ENCODE results near the gene FOXN1.

Gene FOXN1

DNA sequence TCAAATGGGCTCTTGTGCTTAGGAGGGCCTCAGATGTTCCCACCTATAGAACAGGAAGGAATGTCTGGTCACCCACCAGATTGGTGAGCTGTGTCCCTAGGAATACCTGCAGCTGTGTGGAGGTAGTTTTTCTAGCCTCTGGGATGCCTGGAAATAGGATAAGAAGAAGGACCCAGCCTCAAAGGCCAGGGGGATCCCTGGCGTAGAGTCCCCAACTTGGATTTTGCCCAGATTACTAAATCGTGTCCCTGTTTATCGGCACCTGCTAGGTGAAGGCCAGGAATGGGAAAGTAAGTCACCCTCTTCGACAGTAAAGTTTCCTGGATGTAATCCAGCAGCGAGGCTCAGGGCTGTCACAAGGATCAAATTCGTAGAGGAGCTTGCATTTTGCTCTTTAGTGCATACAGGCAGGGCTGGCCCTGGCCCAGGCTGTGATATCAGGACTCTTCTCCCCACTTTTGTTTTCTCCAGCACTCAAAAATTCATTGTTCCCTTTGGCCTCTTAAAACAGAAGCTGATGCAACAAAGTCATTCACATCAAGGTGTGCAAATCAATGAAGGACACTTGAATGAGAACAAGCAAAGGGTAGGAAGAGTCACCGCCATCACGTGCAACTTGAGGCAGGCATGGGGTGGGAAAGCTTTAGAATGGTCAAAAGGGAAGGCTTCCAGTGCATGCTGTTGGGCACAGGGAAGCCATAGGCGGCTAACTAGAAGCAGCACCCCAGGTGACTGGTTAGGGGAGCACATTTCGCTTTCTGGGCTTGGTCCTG is 25.2 kb upstream of the FOXN1 start:
- H3K4me3 ChIP-seq (ENCODE audit: insufficient read length, low read depth), result no peak overlapping the region
- TF ChIP-seq YY1 (IDR thresholded peaks at IDR 0.05; ENCODE audit: insufficient read depth, insufficient read length) (no peak), SUZ12 (IDR thresholded peaks at IDR 0.05; ENCODE audit: extremely low read depth, insufficient read depth, insufficient read length) (no peak), ZNF274 (IDR thresholded peaks at IDR 0.05; ENCODE audit: low read depth, low read length) (no peak)
- H3K27me3 ChIP-seq (ENCODE audit: insufficient read depth, insufficient read length), result no peaks in the 10 kb centered on the region
- no peaks in the 10 kb centered on the region for H3K36me3 ChIP-seq (ENCODE audit: insufficient read depth, insufficient read length, low read length)
- H3K9ac ChIP-seq (ENCODE audit: insufficient read length, low read depth), result no peak overlapping the region
- no peaks in the 10 kb centered on the region for H3K9me3 ChIP-seq (ENCODE audit: insufficient read depth, low read length)
- no peak for DNase-seq (ENCODE audit: low read depth, low spot score)
- H3K4me1 ChIP-seq (ENCODE audit: insufficient read depth, insufficient read length), result no peaks in the 10 kb centered on the region

- DNase-seq (ENCODE audit: low read depth, low spot score), result no peak
- Histone ChIP-seq H3K4me3 (ENCODE audit: insufficient read length, low read depth) (no peak overlapping the region), H3K4me1 (ENCODE audit: insufficient read depth, insufficient read length) (no peaks in the 10 kb centered on the region), H3K36me3 (ENCODE audit: insufficient read depth, insufficient read length, low read length) (no peaks in the 10 kb centered on the region), H3K27me3 (ENCODE audit: insufficient read depth, insufficient read length) (no peaks in the 10 kb centered on the region), H3K9ac (ENCODE audit: insufficient read length, low read depth) (no peak overlapping the region), H3K9me3 (ENCODE audit: insufficient read depth, low read length) (no peaks in the 10 kb centered on the region)
- TF ChIP-seq ZNF274 (IDR thresholded peaks at IDR 0.05; ENCODE audit: low read depth, low read length), result no peak
- TF ChIP-seq YY1 (IDR thresholded peaks at IDR 0.05; ENCODE audit: insufficient read depth, insufficient read length), result no peak
- no peak for TF ChIP-seq SUZ12 (IDR thresholded peaks at IDR 0.05; ENCODE audit: extremely low read depth, insufficient read depth, insufficient read length)
Observed at GRCh38 chr17:28482551-28483199, 23.5 kb upstream of the FOXN1 start.

DNA sequence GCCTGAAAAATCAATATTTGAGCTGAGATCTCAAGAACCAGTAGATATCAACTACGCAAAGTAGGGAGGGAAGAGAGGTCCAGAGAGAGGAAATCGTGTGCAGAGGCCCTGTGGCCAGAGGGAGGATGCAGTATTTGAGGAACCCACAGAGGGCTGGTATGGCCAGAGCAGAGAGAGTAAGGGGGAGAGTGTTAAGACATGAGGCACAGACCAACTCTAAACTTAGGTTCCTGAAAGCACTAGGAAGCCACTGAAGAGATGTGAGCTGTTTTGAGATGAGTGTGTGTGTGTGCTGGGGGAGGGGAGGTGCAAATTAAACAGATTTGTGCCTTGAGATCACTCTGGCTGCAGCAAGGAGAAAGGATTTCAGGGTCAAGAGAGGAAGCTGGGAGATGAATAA is 21.9 kb upstream of the FOXN1 start:
- Histone ChIP-seq H3K4me3 (ENCODE audit: insufficient read length, low read depth) (no peak overlapping the region), H3K36me3 (ENCODE audit: insufficient read depth, insufficient read length, low read length) (no peaks in the 10 kb centered on the region), H3K9ac (ENCODE audit: insufficient read length, low read depth) (peak overlapping the region; percentile 42), H3K4me1 (ENCODE audit: insufficient read depth, insufficient read length) (peaks cover under 1% of the 10 kb centered on the region), H3K27me3 (ENCODE audit: insufficient read depth, insufficient read length) (no peaks in the 10 kb centered on the region), H3K9me3 (ENCODE audit: insufficient read depth, low read length) (no peaks in the 10 kb centered on the region)
- TF ChIP-seq ZNF274 (IDR thresholded peaks at IDR 0.05; ENCODE audit: low read depth, low read length) (no peak), SUZ12 (IDR thresholded peaks at IDR 0.05; ENCODE audit: extremely low read depth, insufficient read depth, insufficient read length) (no peak), YY1 (IDR thresholded peaks at IDR 0.05; ENCODE audit: insufficient read depth, insufficient read length) (no peak)
- DNase-seq (ENCODE audit: low read depth, low spot score), result no peak

DNA sequence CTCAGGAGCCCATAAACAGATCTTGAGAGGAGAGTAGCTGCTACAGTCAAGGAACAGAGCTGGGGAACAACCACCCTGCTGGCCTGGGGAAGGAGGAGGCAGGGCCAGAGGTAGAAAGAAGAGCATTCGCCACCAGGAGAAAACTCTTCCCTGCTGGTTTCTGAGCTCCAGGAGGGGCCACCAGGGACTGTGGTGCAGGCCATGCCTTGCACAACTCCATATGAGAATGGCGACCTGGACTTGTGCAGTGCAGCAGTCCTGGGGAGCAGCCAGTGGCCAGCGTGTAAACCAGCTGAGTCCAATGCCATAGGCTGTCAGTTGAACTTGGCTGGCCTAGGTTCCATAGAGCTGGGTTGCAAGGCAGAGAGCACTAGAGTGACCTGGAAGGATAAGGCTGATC is 21.1 kb upstream of the FOXN1 start:
- H3K9ac ChIP-seq (ENCODE audit: insufficient read length, low read depth), result no peak overlapping the region
- no peak for TF ChIP-seq SUZ12 (IDR thresholded peaks at IDR 0.05; ENCODE audit: extremely low read depth, insufficient read depth, insufficient read length)
- TF ChIP-seq ZNF274 (IDR thresholded peaks at IDR 0.05; ENCODE audit: low read depth, low read length), result no peak
- no peak for TF ChIP-seq YY1 (IDR thresholded peaks at IDR 0.05; ENCODE audit: insufficient read depth, insufficient read length)
- no peak for DNase-seq (ENCODE audit: low read depth, low spot score)

DNA sequence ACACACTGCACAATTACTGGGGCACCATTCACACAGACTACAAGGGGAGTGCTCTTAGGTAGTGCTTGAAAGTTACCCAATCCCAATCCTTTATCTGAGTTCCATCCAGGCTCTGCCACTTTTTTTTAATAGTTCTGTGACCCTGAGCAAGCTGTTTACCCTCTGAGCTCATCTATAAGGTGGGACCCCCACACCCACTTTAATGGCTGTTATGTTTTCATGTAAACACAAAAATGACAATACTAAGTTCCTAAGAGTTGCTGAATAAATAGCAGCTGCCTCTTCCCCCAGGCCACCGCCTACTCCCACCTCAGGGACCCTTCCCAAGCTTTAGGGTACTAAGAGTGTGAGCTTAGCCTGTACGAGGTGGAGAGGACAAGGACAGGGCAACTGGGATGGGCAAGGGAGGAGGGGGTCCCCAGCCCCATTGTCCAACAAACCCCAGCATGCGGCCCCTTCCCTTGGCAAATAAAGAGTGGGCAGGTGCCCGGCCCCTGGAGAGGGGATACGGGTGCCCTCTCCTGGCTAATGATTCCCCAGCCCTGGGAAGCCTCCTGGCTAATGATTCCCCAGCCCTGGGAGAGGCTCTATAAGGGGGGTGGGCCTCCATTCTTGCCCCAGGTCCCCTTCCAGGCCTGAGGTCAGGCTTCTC is 18.1 kb upstream of the FOXN1 start:
- Histone ChIP-seq H3K36me3 (ENCODE audit: insufficient read depth, insufficient read length, low read length) (no peaks in the 10 kb centered on the region), H3K4me1 (ENCODE audit: insufficient read depth, insufficient read length) (peaks cover 2% of the 10 kb centered on the region)
- no peak for DNase-seq (ENCODE audit: low read depth, low spot score)

More for the DNA sequence above, 21.1 kb upstream of the FOXN1 start:
- Histone ChIP-seq H3K9me3 (ENCODE audit: insufficient read depth, low read length) (no peaks in the 10 kb centered on the region), H3K27me3 (ENCODE audit: insufficient read depth, insufficient read length) (no peaks in the 10 kb centered on the region), H3K4me1 (ENCODE audit: insufficient read depth, insufficient read length) (peaks cover 2% of the 10 kb centered on the region), H3K4me3 (ENCODE audit: insufficient read length, low read depth) (no peak overlapping the region), H3K36me3 (ENCODE audit: insufficient read depth, insufficient read length, low read length) (no peaks in the 10 kb centered on the region)

DNA sequence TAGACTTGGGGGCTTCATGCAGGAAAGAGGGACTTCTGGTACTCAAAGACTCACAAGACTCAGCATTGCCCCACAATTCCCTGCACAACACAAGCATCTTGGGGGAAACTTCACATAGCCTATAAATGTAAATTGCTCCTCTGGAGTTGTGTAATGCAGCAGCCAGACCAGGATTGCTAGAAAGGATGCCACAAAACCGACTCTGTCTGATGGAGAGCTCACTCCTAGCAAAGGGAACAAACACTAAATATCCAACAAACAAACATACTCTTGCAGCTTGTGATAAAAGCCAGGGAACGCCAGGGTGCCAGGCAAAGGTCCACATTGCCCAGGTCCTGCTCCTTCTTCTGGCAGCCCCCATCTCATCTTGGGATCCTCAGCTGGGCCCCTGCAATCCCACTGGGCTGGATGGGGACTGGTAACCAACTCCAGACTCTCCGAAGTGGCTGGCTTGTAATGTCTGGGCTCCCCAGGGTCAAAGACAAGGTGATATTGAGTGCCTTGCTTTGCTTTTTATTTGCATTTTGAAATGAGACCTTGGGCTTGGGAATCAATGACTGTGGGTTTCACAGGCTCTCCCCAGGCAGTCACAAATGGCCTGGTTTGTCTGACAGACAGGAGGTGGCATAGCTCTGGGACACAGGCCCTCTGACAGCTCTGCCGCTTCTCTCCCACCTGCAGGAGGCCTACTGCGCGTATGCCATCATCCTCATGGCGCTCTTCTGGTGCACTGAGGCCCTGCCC is 17.4 kb upstream of the FOXN1 start:
- Histone ChIP-seq H3K4me3 (ENCODE audit: insufficient read length, low read depth) (no peak overlapping the region), H3K36me3 (ENCODE audit: insufficient read depth, insufficient read length, low read length) (no peaks in the 10 kb centered on the region), H3K9ac (ENCODE audit: insufficient read length, low read depth) (no peak overlapping the region), H3K27me3 (ENCODE audit: insufficient read depth, insufficient read length) (no peaks in the 10 kb centered on the region), H3K9me3 (ENCODE audit: insufficient read depth, low read length) (no peaks in the 10 kb centered on the region), H3K4me1 (ENCODE audit: insufficient read depth, insufficient read length) (peaks cover 2% of the 10 kb centered on the region)
- no peak for DNase-seq (ENCODE audit: low read depth, low spot score)
- no peak for TF ChIP-seq ZNF274 (IDR thresholded peaks at IDR 0.05; ENCODE audit: low read depth, low read length)

More for the DNA sequence above, 18.1 kb upstream of the FOXN1 start:
- no peak for TF ChIP-seq SUZ12 (IDR thresholded peaks at IDR 0.05; ENCODE audit: extremely low read depth, insufficient read depth, insufficient read length)
- TF ChIP-seq ZNF274 (IDR thresholded peaks at IDR 0.05; ENCODE audit: low read depth, low read length), result no peak
- no peak for TF ChIP-seq YY1 (IDR thresholded peaks at IDR 0.05; ENCODE audit: insufficient read depth, insufficient read length)
- H3K4me3 ChIP-seq (ENCODE audit: insufficient read length, low read depth), result no peak overlapping the region
- no peaks in the 10 kb centered on the region for H3K27me3 ChIP-seq (ENCODE audit: insufficient read depth, insufficient read length)
- H3K9ac ChIP-seq (ENCODE audit: insufficient read length, low read depth), result no peak overlapping the region
- no peaks in the 10 kb centered on the region for H3K9me3 ChIP-seq (ENCODE audit: insufficient read depth, low read length)

Measured in NT2/D1 (cell line).